22Rv1 (cell line): Measurements from ENCODE around the gene TRERF1.

Source experiments
- ZFX ChIP-seq: fragments of 450-650 bp; IDR thresholded peaks from 2 replicates; pipeline ENCODE4 v1.6.1; 2017; ENCODE audit warnings: antibody characterized with exemption, borderline replicate concordance
- TF ChIP-seq, protein P1 (sequence below): fragments of 450-650 bp; IDR thresholded peaks from 2 replicates; pipeline ENCODE4 v1.5.1; 2017; ENCODE audit warnings: mild to moderate bottlenecking

DNA sequence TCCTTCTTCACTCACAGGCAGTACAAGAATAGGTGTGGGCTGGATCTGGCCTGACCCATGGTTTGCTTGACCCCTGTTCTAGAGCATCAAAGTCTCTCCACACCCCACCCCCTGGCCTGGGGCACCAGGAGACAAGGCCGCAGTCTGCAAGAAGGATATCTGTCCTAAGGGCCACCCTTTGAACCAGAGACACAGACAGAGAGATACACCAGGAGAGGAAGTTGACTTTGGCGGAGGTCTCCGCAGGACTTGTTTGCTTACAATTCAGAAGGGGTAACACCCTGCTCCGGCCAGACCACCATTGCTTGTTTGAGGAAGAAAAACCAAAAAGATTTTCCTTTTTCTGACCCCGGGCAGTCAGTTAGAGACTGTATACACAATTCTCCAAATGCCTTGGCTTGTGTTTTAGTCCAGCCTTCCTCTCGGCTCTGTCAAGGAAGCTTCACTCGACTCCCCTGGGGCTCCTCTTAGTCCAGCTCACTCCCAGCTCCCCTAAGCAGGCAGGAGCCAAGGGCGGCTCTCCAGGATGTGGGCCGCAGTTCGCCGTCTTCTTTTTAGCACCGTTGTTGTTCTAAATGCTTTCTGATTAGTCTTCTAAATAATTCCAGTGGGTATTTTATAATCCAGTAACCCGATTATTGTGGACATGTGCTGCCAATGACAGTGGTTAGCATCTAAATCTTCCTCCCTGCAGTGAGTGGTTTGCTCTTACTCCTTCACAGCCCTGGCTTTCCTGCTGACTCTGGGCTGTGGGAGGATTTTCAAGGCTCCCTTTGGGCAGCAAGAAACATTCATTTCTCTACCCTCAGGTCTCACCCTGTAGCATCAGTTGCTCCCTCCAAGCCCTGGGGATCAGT lies 175.5 kb downstream of the TRERF1 start:
- TF ChIP-seq, protein P1, sequence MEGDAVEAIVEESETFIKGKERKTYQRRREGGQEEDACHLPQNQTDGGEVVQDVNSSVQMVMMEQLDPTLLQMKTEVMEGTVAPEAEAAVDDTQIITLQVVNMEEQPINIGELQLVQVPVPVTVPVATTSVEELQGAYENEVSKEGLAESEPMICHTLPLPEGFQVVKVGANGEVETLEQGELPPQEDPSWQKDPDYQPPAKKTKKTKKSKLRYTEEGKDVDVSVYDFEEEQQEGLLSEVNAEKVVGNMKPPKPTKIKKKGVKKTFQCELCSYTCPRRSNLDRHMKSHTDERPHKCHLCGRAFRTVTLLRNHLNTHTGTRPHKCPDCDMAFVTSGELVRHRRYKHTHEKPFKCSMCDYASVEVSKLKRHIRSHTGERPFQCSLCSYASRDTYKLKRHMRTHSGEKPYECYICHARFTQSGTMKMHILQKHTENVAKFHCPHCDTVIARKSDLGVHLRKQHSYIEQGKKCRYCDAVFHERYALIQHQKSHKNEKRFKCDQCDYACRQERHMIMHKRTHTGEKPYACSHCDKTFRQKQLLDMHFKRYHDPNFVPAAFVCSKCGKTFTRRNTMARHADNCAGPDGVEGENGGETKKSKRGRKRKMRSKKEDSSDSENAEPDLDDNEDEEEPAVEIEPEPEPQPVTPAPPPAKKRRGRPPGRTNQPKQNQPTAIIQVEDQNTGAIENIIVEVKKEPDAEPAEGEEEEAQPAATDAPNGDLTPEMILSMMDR, result no peak
- no peak for TF ChIP-seq ZFX
